H4 (cell line): ENCODE results near the gene GOLPH3L. TPM values are rescaled to one million over a fixed set of nuclear protein-coding genes. Genes with fewer than 3 reads are reported as not detected.
"Not testable (repeated sequence)": the region's sequence is repeated elsewhere in the genome, so short reads cannot be mapped to it uniquely, and the experiment has no call there.

ENCODE experiments used
- DNase-seq: peaks from one replicate; pipeline ENCODE4 v3.0.0-alpha.2; 2015; ENCODE audit warnings: low spot score
- total RNA-seq: library from RNA; depleted of rRNA; stranded (reverse); fragments of >200 nt; shearing (Covaris generic); gene quantifications from 2 replicates; pipeline ENCODE4 v1.2.3, GENCODE V29; 2014

GOLPH3L gene
- total RNA-seq, 1 experiment from 2014 or later = 10.1 TPM

- DNase-seq = no peak
These were observed 36.4 kb downstream of the GOLPH3L start for GRCh38 chr1:150660584-150660983.

GRCh38 chr1:150657064-150657463 is 39.9 kb downstream of the GOLPH3L start:
- not testable (repeated sequence) for DNase-seq

GRCh38 chr1:150654635-150655034 is 42.3 kb downstream of the GOLPH3L start:
- DNase-seq = not testable (repeated sequence)

GRCh38 chr1:150650193-150650592 is 46.8 kb downstream of the GOLPH3L start:
- DNase-seq = no peak

GRCh38 chr1:150649441-150650075 is 47.4 kb downstream of the GOLPH3L start:
- DNase-seq = no peak

GRCh38 chr1:150642296-150642695 is 54.7 kb downstream of the GOLPH3L start:
- DNase-seq = no peak

GRCh38 chr1:150641126-150641815 is 55.7 kb downstream of the GOLPH3L start:
- not testable (repeated sequence) for DNase-seq

GRCh38 chr1:150638430-150638829 is 58.5 kb downstream of the GOLPH3L start:
- DNase-seq = not testable (repeated sequence)

- not testable (repeated sequence) for DNase-seq
These were observed 61.9 kb downstream of the GOLPH3L start for GRCh38 chr1:150634839-150635622.

GRCh38 chr1:150629115-150629928 is 67.6 kb downstream of the GOLPH3L start, which contains the start of gene ENSA:
Gene ENSA, minus strand, starts transcription at chr1:150629612. Its CDS starts 142 bp downstream, at chr1:150629470.
- DNase-seq = peak; percentile 100

GRCh38 chr1:150628766-150629114 is 68.2 kb downstream of the GOLPH3L start:
- DNase-seq = no peak

GRCh38 chr1:150627826-150628410 is 69.0 kb downstream of the GOLPH3L start:
- no peak for DNase-seq

GRCh38 chr1:150626150-150626549 is 70.8 kb downstream of the GOLPH3L start:
- no peak for DNase-seq

- not testable (repeated sequence) for DNase-seq
These were observed 72.4 kb downstream of the GOLPH3L start for GRCh38 chr1:150624546-150624945.

- DNase-seq = not testable (repeated sequence)
These were observed 72.8 kb downstream of the GOLPH3L start for GRCh38 chr1:150624134-150624533.

GRCh38 chr1:150622303-150622975 is 74.5 kb downstream of the GOLPH3L start:
- no peak for DNase-seq

- DNase-seq = peak; percentile 44
These were observed 75.3 kb downstream of the GOLPH3L start for GRCh38 chr1:150621497-150622302.

- DNase-seq = no peak
These were observed 76.0 kb downstream of the GOLPH3L start for GRCh38 chr1:150620919-150621318.

GRCh38 chr1:150619576-150620509 is 77.1 kb downstream of the GOLPH3L start:
- DNase-seq = peak; percentile 71
